CD4-positive, alpha-beta T cell (primary cell): ENCODE data around the gene TP53I11. TPM values are rescaled to one million over a fixed set of nuclear protein-coding genes. Genes with fewer than 3 reads are reported as not detected.

Experiments used
- ATAC-seq: fragments of 200-7000 bp; cut with Tn5 transposase; one replicate; pipeline ENCODE4 v1.10.0; 2022; ENCODE audit warnings: mild to moderate bottlenecking; ENCODE audit not compliant: poor library complexity
- CTCF ChIA-PET: fragments of 350-600 bp; sonication (Branson Sonifier 250); formaldehyde crosslinking; loops from one replicate; lab custom pipeline; 2021; ENCODE audit warnings: antibody characterized with exemption, inconsistent platforms; lab: Charles Lee
- POLR2A ChIA-PET: fragments of 350-600 bp; sonication (Branson Sonifier 250); formaldehyde crosslinking; loops from one replicate; lab custom pipeline; 2021; ENCODE audit warnings: antibody characterized with exemption, inconsistent platforms; lab: Charles Lee
- DNase-seq, 14 experiments: peaks; one replicate each; pipeline ENCODE4 v3.0.0-alpha.2; 2013 to 2020; ENCODE audit warnings: mixed read lengths in 2 of 14
- H3K27ac ChIP-seq, 2 donors: one replicate each; pipeline versions ENCODE4 v1.5.1 to v1.7.0; 2013; ENCODE audit warnings: low read length in 2 of 2, low read depth in 1 of 2, mild to moderate bottlenecking in 1 of 2
- H3K27me3 ChIP-seq, 2 experiments: 1 replicate in 1 of 2; 2 replicates in 1 of 2; pipeline versions ENCODE4 v1.6.1 to v1.7.0; 2013; ENCODE audit warnings: low read length in 2 of 2, control low read depth in 1 of 2, mild to moderate bottlenecking in 1 of 2, moderate library complexity in 1 of 2; ENCODE audit not compliant: insufficient read depth in 2 of 2, control insufficient read depth in 1 of 2
- H3K36me3 ChIP-seq: one replicate; pipeline ENCODE4 v1.6.1; 2013; ENCODE audit warnings: low read length, control low read depth; ENCODE audit not compliant: insufficient read depth
- H3K4me1 ChIP-seq: one replicate; pipeline ENCODE4 v1.6.1; 2013; ENCODE audit warnings: low read length, control low read depth; ENCODE audit not compliant: insufficient read depth
- H3K4me3 ChIP-seq: one replicate; pipeline ENCODE4 v1.5.1; 2013; ENCODE audit warnings: mild to moderate bottlenecking, low read length, moderate library complexity
- H3K9me3 ChIP-seq, 2 experiments: 1 replicate in 1 of 2; 2 replicates in 1 of 2; pipeline versions ENCODE4 v1.6.1 to v1.7.0; 2013; ENCODE audit warnings: low read length in 2 of 2, mild to moderate bottlenecking in 2 of 2, control low read depth in 1 of 2, moderate library complexity in 1 of 2; ENCODE audit not compliant: control insufficient read depth in 1 of 2, insufficient read depth in 1 of 2
- H3K27ac Mint-ChIP-seq: one replicate; pipeline ENCODE4 v1.8.0; 2020; ENCODE audit warnings: mixed read lengths
- H3K27me3 Mint-ChIP-seq: one replicate; pipeline ENCODE4 v1.8.0; 2021; ENCODE audit warnings: mixed read lengths
- H3K36me3 Mint-ChIP-seq: one replicate; pipeline ENCODE4 v1.8.0; 2021; ENCODE audit warnings: low read depth, mixed read lengths
- H3K4me1 Mint-ChIP-seq: one replicate; pipeline ENCODE4 v1.8.0; 2021; ENCODE audit warnings: low read depth, mixed read lengths
- H3K4me3 Mint-ChIP-seq: one replicate; pipeline ENCODE4 v1.8.0; 2020; ENCODE audit warnings: mild to moderate bottlenecking, mixed read lengths
- H3K9me3 Mint-ChIP-seq: one replicate; pipeline ENCODE4 v1.8.0; 2020; ENCODE audit warnings: mixed read lengths
- CTCF ChIP-seq: fragments of 200-600 bp; IDR thresholded peaks from one replicate; pipeline ENCODE4 v1.8.0; 2022; ENCODE audit warnings: antibody characterized with exemption, mild to moderate bottlenecking
- intact Hi-C, 2 experiments: fragments of 100-400 bp; cut with DNase I in 1 of 2; cut with micrococcal nuclease in 1 of 2; formaldehyde crosslinking; loops; one replicate each; pipeline versions ENCODE4 v1.15.1 to v1.9.0; 2023 to 2025; cut with DNase I, micrococcal nuclease
- total RNA-seq, 174 experiments: library from RNA in 2 of 174; stranded (reverse) in 2 of 174; gene quantifications; one replicate each; pipeline ENCODE4 v1.2.3 and lab custom pipeline; 2021 to 2026

TP53I11 gene
- total RNA-seq, 2 experiments from 2014 or later = 3.5 to 4.6 TPM

DNA sequence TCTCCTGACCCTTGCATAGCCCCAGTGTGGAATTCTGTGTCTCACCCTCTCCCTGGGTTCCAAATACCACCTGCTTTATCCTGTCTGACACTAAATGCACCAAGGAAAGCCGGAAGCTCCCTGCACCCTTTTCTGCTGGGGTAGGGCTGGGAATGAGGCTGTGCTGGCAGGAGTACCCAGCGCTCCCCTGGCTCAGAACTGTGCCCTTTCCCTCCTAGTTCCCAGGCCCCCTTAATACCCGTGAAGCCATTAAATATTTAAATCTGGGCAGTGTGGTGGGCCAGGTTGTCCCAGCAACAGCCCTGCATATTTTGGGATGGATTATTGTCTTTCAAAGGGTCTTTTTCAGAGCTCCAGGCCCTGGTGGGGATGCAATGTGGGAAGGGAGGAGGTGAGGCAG is 63.0 kb downstream of the TP53I11 start:
- H3K4me3 Mint-ChIP-seq = no peak overlapping the region
- Histone ChIP-seq H3K27ac (no peak overlapping the region), H3K36me3 (peaks cover 7% of the 10 kb centered on the region), H3K4me1 (peaks cover 2% of the 10 kb centered on the region), H3K27me3 (no peaks in the 10 kb centered on the region), H3K4me3 (no peak overlapping the region), H3K9me3 (no peaks in the 10 kb centered on the region)
- no peaks in the 10 kb centered on the region for H3K36me3 Mint-ChIP-seq
- no peak overlapping the region for H3K27ac Mint-ChIP-seq
- DNase-seq (no peak), ATAC-seq (no peak)
- no peaks in the 10 kb centered on the region for H3K27me3 Mint-ChIP-seq
- intact Hi-C loops = no loop called here
- H3K4me1 Mint-ChIP-seq = no peaks in the 10 kb centered on the region
- ChIA-PET POLR2A (no interaction called here), CTCF (no interaction called here)
- no peak for TF ChIP-seq CTCF
- H3K9me3 Mint-ChIP-seq = no peaks in the 10 kb centered on the region

DNA sequence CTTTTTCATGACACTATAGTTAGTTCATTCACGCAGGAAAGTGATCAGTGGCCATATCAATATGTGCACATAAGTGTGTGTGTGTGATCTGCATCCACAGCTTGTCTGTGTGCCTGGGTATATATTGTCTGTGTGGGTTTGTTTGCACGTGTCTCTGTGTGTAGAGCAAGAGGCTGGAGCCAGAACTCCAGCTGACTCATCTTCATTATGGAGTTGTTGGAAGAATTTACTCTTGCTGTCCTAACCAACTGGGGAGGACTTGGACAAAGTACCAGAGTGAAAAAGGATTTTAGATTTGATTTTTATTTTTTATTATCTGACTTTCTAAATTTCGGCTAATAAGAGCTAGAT is 63.9 kb downstream of the TP53I11 start:
- intact Hi-C loops = no loop called here
- no peaks in the 10 kb centered on the region for H3K9me3 Mint-ChIP-seq

DNA sequence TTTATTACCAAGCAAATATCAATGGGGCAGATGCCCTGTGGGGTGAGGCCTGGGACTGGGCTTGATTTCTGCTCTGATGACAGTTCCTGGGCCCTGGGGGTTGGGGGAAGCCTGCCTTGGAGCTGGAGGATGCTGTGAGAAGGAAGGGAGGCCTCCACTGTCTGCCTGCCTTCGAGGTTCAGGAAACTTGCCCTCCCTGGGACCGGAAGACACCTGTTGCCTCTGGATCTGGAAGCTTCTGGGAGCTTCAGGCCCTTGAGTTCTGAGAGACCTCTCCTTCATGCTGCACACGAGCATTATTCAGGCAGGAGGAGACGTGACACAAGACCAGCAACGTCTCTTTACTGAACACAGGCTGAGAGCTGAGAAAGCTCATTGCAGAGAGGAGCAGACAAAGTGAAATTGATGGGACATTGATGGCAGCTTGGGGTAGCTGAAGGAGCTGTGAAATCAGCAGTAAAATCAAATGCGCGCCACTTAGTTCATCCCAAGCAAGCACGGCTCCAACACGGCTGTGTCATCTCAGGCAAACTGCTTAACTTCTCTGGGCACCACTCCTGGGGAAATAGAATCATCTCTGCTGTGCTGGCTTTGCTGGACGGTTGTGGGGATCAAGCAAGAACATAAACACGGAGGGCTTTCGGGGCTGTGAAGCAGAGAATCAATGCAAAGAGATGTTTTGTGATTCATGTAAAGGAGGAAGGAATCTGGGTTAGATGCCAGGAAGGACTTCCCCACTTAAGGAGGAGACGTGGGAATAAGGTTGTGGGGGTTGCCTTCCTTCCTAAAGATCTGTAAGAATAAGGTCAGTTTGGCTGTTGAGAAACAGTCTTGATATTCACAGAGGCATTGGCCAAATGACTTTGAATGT is 64.5 kb downstream of the TP53I11 start:
- Mint-ChIP-seq H3K27ac (no peak overlapping the region), H3K9me3 (no peaks in the 10 kb centered on the region), H3K4me3 (no peak overlapping the region), H3K4me1 (no peaks in the 10 kb centered on the region), H3K27me3 (no peaks in the 10 kb centered on the region), H3K36me3 (no peaks in the 10 kb centered on the region)
- POLR2A ChIA-PET = no interaction called here
- TF ChIP-seq CTCF = no peak
- Histone ChIP-seq H3K4me1 (peaks cover 2% of the 10 kb centered on the region), H3K27me3 (no peaks in the 10 kb centered on the region), H3K27ac (no peak overlapping the region), H3K36me3 (peaks cover 7% of the 10 kb centered on the region), H3K4me3 (no peak overlapping the region), H3K9me3 (no peaks in the 10 kb centered on the region)
- ATAC-seq (no peak), DNase-seq (no peak)
- CTCF ChIA-PET = no interaction called here
- intact Hi-C loops = no loop called here

More for the DNA sequence above, 63.9 kb downstream of the TP53I11 start:
- no peaks in the 10 kb centered on the region for H3K27me3 Mint-ChIP-seq
- peaks cover 2% of the 10 kb centered on the region for H3K4me1 ChIP-seq
- H3K27me3 ChIP-seq = no peaks in the 10 kb centered on the region
- ChIA-PET POLR2A (no interaction called here), CTCF (no interaction called here)
- no peak overlapping the region for H3K27ac Mint-ChIP-seq
- H3K27ac ChIP-seq = no peak overlapping the region
- H3K4me3 Mint-ChIP-seq = no peak overlapping the region
- no peaks in the 10 kb centered on the region for H3K9me3 ChIP-seq
- H3K4me3 ChIP-seq = no peak overlapping the region
- no peak for ATAC-seq
- TF ChIP-seq CTCF = no peak
- H3K36me3 ChIP-seq = peaks cover 7% of the 10 kb centered on the region
- no peak for DNase-seq
- H3K4me1 Mint-ChIP-seq = no peaks in the 10 kb centered on the region
- H3K36me3 Mint-ChIP-seq = no peaks in the 10 kb centered on the region
